NCI-H774 (cell line): ENCODE results near the gene MSANTD4.
"Not testable (repeated sequence)": the region's sequence is repeated elsewhere in the genome, so short reads cannot be mapped to it uniquely, and the experiment has no call there.

Experiments used
- DNase-seq: peaks from one replicate; lab custom pipeline; 2025; lab: John Stamatoyannopoulos, UW

Gene MSANTD4

DNA sequence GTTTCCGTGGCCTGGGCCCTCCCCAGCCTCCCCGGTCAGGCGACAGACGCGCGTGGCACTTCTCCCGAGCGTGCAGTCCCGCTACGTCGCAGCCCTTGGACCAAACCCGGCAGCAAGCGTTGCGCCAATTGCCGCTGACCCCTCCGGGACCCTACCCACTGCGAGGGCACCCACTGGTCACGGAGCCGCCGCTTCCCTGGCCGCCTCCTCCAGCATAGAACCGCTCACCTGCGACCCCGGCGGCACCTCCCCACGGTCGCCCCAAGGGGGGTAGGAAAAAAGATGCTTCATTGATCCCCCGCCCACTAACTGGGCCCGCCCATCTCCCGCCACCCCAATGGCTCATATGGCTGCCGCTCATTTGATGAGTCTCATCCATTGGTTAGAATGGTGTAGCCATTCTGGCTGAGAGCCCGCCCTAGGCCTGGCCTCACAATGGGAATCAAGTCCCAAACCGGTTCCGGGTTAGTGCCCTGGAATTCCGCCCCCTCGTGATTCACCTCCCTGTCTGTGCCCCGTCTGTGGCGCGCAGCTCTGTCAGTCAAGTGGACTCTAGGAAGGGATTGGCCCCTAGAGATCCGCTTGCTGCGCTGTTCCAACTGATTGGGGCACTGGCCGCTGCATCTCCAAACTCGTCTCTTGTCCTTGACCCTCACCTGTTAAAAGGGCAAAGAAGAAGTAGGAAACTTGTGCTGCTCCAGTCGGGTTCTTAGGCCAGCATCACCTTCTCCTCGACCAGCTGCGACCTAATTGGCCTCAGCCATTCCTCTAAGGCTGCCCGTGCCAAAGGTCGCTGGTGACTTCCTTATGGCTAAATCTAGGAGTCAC is at the start of gene MSANTD4:
Gene MSANTD4, minus strand, starts transcription at position 274 of the 828 bp plus-strand sequence. CDS start 11,323 bp downstream, outside the sequence.
- peak; percentile 99 for DNase-seq

DNA sequence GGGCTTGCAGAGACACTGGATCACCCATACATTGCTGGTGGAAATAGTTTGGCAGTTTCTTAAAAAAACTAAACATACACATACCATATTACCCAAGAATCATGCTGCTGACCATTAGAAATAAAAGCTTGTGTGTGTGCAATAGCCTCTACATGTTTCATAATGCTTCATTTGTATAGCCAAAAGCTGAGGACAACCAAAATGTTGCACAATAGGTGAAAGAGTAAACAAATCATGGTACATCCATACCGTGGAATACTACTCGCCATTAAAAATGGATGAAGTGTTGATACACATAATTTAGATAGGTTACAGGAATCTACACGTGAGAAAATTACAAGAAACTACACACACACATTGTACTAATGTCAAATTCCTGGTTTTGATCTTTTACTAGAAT is 48.6 kb upstream of the MSANTD4 start:
- no peak for DNase-seq

DNA sequence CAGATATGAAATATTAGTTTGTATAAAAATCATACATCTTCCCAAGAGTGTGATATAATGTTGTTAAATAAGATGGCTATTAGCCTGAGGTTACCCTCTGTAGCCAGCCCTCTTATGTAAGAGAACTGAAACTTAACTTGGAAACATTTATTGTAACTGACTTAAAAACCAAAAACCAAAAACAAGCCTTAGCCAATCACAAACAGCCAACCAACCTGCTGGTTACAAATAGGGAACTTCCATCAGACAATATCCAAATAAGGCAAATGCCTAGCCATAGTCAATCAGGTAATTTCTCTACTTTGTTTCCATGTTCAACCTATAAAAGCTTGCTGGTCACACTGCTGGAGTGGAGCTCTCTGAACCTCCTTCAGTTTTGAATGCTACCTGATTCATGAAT is 41.0 kb upstream of the MSANTD4 start:
- no peak for DNase-seq

DNA sequence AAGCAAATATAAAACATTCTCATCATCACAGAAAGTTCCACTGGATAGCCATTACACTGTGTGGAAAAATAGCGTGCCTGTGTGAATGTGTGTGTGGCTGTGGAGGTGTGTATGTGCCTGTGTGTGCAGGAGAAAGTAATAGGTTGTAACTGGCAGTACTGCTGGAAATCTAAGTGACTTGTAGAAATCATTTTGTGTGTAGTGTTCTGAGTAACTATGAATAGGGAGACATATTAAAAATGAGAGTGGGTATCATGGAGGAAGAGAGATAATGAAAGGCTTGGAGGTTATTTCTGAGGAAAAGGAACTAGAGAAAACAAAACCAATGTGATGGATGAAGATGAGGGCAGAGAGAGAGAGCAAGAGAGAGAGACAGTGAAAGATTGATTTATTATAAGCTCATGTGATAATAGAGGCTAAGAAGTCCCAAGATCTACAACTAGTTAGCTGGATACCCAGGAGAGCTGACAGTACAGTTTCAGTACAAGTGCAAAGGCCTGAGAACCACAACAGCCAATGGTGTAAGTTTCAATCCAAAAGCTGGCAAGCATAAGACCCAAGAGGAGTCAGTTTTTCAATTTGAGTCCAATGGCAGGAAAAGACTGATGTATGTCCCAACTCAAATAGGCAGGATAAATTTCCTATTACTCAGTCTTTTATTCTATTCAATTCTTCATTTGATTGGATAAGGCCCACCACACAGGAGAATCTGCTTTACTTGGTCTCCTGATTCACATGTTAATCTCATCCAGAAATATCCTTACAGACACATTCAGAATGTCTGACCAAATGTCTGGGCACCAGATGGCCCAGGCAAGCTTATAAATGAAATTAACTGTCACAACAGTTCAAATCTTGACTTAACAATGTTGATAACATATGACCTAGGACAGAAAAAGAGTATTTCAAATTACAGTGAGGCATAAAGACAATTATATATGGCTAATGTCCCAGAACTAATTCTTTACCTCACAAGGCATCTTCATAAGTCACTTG is 40.2 kb upstream of the MSANTD4 start:
- no peak for DNase-seq

DNA sequence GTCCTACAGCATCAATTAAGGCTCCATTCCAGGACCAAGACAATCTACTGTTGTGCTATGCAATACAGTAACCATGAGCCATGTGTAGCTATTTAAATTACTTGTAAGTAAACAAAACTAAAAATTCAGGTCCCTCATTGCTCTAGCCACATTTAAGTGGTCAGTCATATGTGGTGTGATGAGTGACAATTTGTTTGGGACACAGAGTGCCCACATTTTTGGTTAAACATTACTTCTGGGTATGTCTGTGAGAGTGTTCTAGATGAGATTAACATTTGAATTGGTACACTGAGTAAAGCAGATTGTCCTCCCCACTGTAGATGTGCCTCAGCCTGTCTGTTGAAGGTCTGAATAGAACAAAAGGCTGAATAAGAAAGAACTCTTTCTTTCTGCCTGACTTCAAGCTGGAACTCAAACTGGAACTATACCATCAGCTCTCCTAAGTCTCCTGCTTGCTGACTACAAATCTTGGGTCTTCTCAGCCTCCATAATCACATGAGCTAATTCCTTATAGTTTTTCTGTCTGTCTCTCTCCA is 39.3 kb upstream of the MSANTD4 start:
- no peak for DNase-seq

DNA sequence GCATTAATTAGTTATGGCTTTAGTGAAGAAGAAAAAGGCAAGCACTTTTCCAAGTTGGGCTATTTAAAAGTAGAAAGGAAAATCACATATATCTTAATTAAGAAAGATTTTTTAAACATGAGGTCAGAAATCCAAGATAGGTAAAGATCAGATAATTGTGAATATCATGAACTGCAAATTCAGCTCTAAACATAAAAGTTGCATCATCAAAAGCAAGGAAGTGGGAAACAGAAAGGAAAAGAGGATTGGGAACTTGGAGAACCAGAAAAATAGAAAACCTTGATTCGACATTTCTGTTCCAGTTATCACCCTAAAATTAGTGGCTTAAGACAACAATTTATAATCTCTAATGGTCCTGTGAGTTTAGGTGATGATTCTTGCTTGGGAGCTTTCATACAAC is 37.6 kb upstream of the MSANTD4 start:
- no peak for DNase-seq

DNA sequence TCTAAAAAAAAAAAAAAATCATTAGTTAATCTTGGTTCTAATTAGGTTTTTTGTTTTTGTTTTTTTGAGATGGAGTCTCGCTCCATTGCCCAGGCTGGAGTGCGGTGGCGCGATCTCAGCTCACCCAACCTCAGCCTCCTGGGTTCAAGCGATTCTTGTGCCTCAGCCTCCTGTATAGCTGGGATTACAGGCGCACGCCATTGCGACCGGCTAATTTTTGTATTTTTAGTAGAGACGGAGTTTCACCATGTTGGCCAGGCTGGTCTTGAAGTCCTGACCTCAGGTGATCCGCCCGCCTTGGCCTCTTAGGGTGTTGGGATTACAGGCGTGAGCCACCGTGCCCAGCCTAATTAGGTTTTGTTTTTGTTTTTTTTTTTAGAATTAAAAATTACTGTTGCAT is 36.3 kb upstream of the MSANTD4 start:
- not testable (repeated sequence) for DNase-seq

DNA sequence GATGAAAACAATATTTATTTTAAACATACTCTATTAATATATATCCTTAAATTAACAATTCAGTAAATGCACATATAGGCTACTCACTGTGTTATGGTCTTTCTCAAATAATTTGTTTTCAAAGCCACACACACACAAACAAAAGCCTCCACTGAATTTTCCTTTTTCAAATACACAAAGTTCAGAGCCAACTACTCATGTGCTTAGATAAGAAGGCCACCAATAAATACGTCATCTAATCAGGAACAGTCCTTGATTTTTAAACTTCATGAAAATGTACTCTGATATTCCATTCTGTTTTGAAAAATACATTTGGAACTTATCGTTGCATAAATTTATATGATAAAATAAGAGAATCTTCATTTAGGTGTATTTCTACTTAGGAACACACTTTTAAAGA is 29.1 kb upstream of the MSANTD4 start:
- no peak for DNase-seq

DNA sequence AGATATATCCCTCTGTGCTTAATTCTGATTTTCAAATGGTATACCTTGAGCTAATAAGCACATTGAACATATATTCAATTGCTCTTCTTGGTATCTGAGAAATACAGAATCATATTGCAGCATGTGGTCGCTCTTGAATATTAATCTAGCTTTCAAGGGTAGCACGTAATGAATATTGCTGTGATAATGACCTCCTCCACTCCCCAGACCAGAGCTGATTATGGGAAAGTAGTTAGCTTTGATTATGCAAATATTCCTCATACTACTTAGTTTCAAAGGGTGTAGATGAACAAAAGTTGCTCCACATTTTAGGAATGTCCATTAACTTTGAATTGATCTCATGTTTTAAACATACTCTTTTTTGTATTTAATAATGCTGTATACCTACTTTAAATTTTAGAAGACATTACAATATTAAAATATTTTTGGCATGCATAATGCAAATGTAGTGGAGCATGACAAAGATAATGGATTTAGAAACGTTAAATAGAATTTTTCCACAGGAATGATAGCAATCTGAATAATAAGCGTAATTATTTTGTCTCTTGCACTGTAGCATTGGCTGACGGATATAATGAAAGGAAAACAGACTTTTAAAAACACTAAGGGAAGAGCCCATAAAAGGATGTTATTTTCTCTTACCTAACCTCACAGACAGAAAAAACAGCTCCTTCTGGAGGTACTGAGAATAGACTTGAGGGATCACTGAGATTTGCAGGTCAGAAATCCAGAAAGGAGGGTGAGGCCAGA is 27.9 kb upstream of the MSANTD4 start:
- no peak for DNase-seq

DNA sequence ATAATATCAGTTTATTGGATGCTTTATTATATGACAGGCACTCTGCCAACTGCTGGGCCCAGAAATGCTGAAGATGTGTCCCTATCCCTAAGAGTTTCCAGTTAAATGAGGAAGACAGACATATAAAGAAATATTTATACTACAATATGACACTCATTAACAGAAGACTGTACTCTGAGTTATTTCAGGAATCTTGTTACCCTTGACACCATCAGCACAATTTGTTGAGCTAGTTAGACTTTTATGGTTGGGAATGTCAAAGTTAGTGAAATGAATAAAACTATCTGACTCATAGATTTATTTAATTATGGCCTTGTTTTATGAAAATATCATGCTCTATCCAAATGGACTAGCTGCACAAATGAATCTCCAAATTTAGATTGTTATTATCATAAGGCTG is 25.6 kb upstream of the MSANTD4 start:
- no peak for DNase-seq

DNA sequence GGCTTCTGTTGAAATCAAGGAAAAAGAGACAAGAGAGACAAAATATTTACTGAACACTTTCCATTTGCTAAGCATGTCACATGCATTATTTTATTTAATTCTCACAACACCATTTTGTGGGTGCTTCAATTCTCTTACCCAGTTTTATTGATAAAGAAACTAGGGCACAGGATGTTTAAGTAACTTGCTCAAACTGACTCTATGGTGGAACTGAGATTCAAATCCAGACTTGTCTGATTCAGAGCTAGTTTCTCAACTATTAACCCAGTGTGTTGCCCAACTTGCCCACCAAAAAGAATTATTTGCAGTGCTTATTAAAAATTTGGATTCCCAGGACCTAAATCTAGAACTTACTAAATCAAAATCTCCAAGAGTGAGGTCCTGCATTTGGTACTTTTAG is 21.5 kb upstream of the MSANTD4 start:
- DNase-seq, result no peak

DNA sequence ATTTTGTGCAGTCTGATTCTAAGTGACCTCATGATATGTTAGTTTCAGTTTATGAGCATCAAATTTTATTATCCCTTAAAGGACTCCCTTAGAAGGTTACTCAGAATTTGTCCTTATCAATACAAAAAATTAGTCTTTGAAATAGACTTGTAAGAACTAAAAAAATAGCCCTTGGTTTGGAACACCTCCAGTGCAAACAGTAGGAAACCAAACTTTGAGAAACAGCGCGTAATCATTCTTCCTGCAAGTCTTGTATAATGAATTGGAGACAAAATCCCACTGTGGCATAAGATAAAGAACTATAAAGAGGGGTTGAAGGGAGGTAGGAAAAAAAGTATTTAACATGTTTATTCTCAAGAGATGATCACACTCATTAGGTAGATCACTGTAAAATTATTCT is 10.8 kb upstream of the MSANTD4 start:
- no peak for DNase-seq

DNA sequence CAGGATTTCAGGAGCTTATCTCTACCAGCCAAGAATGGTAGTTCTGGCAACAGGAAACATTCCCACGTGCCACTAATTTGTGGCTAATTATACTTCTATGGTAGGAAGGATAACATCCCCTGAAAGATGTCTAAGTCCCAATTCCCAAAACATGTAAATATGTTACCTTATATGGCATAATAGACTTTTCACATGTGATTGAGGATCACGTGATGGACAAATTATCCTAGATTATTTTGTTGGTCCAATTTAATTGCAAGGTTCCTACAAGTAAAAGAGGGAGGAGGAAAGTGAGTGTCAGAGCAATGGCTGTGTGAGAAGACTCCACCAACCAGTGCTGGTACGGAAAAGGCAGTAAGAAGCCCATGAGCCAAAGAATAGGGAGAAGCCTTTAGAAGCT is 9.9 kb upstream of the MSANTD4 start:
- no peak for DNase-seq

DNA sequence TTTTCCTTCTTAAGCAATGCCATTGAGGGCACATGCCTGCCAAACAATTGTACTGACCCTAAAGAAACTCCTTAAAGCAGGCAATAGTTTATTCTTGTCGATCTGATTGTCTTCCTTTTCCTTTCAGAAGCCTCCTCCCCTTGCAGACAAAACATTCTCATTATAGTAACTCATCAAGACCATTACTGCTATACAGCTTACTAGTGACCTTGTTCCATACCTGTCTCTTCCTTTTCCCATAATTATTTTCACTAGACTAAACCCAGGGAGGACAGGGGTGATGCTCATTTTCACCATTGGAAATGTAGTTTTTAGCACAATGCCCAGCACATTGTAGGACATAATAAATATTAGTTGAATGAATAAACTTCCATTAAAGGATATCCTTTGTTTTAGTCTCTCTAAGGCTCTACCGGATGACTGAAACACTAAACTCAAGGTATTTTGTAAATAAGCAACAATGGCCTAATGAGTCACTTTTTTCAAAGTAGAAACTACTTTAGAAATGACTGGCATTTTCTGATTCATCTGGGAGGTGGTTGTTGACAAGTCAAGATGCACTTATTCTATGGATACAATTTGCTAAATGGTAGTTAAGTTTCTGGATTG is 9.3 kb upstream of the MSANTD4 start:
- DNase-seq, result no peak

DNA sequence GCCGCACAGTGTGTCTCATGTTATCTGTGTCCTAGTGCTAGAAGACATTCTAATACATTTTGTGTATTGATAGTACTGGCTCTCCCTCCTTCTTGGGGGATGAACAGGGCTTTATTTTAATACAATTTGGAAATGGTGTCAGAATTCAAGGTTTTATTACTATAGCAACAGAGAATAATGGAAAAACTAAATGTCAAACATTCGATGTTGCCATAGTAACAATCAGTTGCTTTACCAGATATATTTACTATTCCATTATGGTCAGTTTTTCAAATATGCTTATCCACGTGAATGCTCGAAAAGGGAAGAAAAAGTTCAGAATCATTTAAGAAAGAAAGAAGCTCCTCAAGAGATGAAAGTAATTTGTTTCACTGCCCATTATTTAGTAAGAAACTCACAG is 8.6 kb upstream of the MSANTD4 start:
- no peak for DNase-seq

DNA sequence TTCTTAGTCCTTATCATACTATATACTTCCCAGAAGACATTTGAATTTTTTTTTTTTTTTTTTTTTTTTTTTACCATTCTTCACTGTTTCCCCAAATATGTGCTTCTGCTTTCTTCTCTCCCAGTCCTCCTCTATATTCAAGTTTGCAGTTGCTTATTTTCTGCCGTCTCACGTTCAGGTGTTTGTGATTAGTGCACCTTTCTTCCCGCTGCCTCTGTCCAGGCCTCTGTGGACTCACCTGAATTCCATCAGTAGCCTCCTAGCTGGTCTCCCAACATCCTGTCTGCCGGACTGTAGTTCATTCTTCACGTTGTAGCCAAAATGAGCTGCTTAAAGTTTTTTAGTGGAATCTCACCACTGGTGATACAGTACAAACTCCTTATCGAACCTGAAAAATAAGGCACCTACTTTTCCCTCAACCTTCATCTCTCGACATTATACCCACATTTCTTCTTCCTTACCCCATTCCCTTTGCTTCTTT is 795 bp upstream of the MSANTD4 start:
- no peak for DNase-seq

DNA sequence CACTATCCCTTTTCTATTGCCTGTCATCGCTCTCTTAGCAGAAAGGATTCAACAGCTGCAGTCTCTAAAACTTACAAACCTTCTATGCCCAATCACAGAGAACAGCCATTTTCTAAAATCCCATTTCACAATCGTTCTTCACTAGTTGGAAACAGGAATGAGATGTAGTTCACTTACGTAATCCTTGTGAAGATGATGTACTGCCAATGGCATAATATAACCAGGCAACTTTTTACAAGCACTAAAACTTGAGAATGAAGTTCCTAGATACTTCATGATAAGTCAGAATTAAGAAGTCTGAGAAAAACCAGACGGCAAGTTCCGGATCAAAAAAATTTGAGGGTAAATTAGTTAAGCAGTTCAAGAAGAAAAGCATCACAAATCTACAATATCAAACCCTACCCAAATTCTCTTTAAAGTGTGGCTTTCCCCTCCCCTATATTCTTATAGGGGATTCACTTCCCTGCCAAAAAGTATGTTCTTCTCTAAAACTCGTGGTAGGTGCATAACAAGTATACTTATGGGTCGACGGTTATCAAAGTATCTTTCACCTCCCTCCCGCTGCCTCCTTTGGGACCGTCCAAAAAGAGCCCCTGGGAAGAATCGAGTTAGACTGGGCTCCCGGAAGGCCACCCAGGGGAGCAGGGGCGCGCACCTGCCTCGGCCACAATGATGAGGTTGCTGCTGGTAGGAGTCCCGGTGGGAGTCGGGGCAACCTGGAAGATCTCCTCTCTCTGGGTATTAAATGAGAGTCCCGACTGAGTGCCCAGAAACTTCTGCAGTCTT is 666 bp downstream of the MSANTD4 start:
- no peak for DNase-seq

DNA sequence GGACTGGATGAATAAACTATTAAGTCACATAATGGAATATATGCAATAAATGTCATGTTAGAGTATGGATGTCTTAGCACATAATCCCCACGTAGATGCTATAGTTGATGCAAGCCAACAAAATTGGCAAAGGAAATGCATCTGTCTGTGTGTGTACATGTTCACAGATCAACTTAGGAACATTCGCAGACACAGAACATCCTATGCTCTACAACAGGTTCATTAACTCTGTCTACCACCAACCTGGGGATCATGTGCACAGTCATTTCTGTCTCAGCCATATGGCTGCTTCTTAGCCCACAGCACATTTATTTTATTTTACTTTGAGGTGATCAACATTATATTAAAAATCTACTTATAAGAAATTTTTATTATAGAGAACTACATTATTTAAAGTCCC is 4.9 kb downstream of the MSANTD4 start:
- no peak for DNase-seq

DNA sequence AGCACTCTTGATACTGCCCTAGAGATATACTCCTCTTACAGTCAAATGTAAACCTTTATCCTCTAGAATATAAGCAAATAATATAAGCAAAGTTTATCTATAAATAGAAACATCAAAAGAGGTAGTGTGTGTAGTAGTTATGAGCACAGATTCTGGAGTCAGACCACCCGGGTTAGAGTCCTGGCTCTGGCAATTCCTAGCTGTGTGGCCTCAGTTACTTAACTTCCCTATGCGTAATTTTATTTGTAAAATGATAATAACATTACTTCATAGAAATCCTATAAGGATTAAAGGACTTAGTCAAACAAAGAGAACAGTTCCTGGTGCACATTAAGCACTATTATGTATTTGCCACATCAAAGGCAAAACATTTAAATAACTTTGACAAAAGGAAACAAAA is 7.0 kb downstream of the MSANTD4 start:
- no peak for DNase-seq

DNA sequence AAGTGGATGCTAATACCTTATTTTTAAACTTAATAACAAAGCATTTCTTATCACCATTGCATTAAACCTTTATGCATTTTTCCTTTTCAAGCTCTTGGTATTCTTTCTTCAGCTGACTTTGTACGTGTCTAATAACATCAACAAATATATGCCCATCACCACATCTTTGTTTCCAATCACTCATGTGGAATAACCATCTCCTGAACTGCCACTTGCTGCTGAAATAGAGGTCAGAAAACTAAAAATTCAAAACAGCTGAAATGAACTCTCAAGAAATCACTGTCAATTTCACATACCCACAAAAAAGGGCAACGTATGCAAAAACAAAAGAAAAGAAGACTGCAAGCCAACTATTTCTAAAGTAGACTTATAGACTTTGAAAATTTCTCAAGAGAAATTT is 7.4 kb downstream of the MSANTD4 start:
- DNase-seq, result no peak

DNA sequence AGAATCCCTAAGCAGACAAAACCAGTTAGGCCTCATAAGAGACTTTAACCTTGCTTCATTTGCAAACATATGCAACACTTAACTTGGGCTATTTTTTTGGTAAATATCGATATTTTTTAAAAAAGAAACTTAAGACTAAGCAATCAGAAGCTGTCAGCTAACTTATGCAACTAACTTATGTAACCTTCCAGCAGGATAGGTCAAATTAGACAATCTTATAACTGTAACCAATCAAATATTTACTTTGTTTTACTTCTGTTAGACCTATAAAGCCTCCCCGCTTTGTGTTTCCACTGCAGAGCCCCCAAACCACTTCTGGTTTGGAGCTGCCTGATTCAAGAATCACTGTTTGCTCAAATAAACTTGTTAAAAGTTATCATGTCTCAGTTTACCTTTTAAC is 8.0 kb downstream of the MSANTD4 start:
- no peak for DNase-seq
